T-helper 2 cell treated with Interferon-gamma antibody and Interleukin-4, amounts not matched to agents 5 μg/mL and 100 μg/mL, for 36 hours (primary cell): ENCODE measurements around the gene TMEM131.

Experiments used
- DNase-seq: peaks from one replicate; pipeline ENCODE4 v3.0.0; 2021; ENCODE audit warnings: low spot score
- H3K27ac Mint-ChIP-seq: one replicate; pipeline ENCODE4 v1.8.0; 2021; ENCODE audit warnings: mild to moderate bottlenecking, mixed read lengths
- H3K27me3 Mint-ChIP-seq: one replicate; pipeline ENCODE4 v1.8.0; 2021; ENCODE audit warnings: low read depth, mixed read lengths
- H3K36me3 Mint-ChIP-seq: one replicate; pipeline ENCODE4 v1.8.0; 2021; ENCODE audit warnings: low read depth, mixed read lengths
- H3K4me1 Mint-ChIP-seq: one replicate; pipeline ENCODE4 v1.8.0; 2021; ENCODE audit warnings: low read depth, mixed read lengths
- H3K4me3 Mint-ChIP-seq: one replicate; pipeline ENCODE4 v1.8.0; 2022; ENCODE audit warnings: mild to moderate bottlenecking, moderate library complexity, mixed read lengths
- H3K9me3 Mint-ChIP-seq: one replicate; pipeline ENCODE4 v1.8.0; 2021; ENCODE audit warnings: mixed read lengths

TMEM131 gene

GRCh38 chr2:97992836-97993825, 2.6 kb downstream of the TMEM131 start:
- Mint-ChIP-seq H3K27me3 (no peaks in the 10 kb centered on the region), H3K4me3 (peak overlapping the region; percentile 97), H3K4me1 (peaks cover 33% of the 10 kb centered on the region), H3K9me3 (peaks cover 8% of the 10 kb centered on the region), H3K36me3 (peaks cover 12% of the 10 kb centered on the region), H3K27ac (no peak overlapping the region)
- DNase-seq: no peak

DNA sequence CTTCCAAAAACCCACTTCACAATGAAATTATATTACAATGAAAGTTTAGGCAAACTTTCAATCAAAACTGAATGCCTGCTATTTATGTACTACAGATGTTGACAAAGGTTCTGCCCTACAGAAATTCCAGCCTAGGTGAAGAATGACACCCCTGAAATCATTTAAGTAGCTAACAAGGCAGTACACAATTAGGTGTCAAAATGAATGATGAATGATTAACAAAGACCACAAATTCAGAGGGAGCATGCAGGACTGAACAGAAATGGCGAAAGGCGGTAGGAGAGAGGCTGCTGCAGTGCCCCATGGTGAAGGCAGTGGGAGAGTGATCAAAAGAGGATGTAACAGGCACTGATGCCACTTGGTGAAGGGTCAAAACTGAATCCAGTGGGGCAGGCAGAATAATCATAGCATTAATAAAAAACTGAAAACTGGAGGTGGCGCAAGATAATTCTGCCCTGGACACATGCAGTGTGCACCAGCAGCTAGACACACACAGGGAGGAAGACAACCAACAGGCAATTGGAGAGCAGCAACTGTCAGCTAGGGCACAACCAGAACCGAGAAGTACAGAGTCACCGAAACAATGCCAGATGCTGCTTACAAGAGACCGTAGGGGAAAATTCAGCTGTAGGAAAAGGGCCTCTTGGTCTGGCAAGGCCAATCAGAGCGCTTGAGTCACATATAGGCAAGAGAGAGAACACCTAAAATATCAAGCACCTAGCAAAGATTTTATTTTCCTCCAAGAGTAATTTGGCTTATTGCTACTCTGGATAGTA, 4.5 kb downstream of the TMEM131 start:
- H3K4me3 Mint-ChIP-seq: no peak overlapping the region
- no peaks in the 10 kb centered on the region for H3K27me3 Mint-ChIP-seq
- no peak for DNase-seq
- H3K4me1 Mint-ChIP-seq: peaks cover 27% of the 10 kb centered on the region
- H3K27ac Mint-ChIP-seq: no peak overlapping the region
- H3K9me3 Mint-ChIP-seq: peaks cover 14% of the 10 kb centered on the region
- peaks cover 21% of the 10 kb centered on the region for H3K36me3 Mint-ChIP-seq

DNA sequence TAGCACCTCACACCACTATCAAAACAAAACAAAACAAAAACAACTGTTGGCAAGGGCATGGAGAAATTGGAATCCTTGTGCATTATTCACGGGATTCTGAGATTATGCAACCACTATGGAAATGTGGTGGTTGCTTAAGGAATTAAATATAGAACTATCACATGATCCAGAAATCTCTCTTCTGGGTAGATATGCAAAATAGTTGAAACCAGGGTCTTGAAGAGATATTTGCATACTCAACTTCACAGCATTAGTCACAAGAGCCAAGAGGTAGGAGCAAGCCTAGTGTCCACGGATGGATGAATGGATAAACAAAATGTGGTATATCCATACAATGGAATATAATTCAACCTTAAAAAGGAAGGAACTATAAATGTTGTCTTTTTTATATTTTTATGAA, 7.0 kb downstream of the TMEM131 start:
- H3K4me1 Mint-ChIP-seq: peaks cover 18% of the 10 kb centered on the region
- H3K9me3 Mint-ChIP-seq: peaks cover 18% of the 10 kb centered on the region
- H3K36me3 Mint-ChIP-seq: peaks cover 24% of the 10 kb centered on the region
- no peak for DNase-seq
- H3K4me3 Mint-ChIP-seq: no peak overlapping the region
- no peak overlapping the region for H3K27ac Mint-ChIP-seq
- H3K27me3 Mint-ChIP-seq: no peaks in the 10 kb centered on the region

DNA sequence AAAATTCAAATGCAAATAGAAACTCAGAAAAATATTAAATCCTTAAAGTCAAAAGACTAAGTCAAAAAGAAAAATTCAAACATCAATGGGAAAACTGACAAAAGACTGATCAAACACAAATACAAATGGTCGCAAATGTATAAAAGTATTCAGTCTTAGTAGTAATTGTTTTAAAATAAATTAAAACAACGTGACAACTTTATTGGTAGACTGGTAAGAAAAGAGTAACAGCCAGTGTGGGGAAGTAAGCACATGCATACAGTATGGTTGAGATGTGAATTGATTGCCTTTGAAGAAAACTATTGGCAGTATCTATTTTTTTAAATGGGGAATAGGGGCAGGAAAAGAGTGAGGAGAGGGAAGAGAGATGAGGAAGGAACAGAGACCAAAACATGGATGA, 9.8 kb downstream of the TMEM131 start:
- Mint-ChIP-seq H3K36me3 (peaks cover 26% of the 10 kb centered on the region), H3K4me3 (no peak overlapping the region), H3K27ac (no peak overlapping the region), H3K9me3 (peaks cover 18% of the 10 kb centered on the region), H3K27me3 (no peaks in the 10 kb centered on the region), H3K4me1 (peaks cover 2% of the 10 kb centered on the region)
- DNase-seq: no peak

- no peaks in the 10 kb centered on the region for H3K27me3 Mint-ChIP-seq
- DNase-seq: no peak
- peaks cover 27% of the 10 kb centered on the region for H3K9me3 Mint-ChIP-seq
- no peak overlapping the region for H3K4me3 Mint-ChIP-seq
- H3K27ac Mint-ChIP-seq: no peak overlapping the region
- peaks cover 5% of the 10 kb centered on the region for H3K4me1 Mint-ChIP-seq
- H3K36me3 Mint-ChIP-seq: peaks cover 38% of the 10 kb centered on the region
Observed at GRCh38 chr2:97983698-97984097, 12.1 kb downstream of the TMEM131 start.

DNA sequence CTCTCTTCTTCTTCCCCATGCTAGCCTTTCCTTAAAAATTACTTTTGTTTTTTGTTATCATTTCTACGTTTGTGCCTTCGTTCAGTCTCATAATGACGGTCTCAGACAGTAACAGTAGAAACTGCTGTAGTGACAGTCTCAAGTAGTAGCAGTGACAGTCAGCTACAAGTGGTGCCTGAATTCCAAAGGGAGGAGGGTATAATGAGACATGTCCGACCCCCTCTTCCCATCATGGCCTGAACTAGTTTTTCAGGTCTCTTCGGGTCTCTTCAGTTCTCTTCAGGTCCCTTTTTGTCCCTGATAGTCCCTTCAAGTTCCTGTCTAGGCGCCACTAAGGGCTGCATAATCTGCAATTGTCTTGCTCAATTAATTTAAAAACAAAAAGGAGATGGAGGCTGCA, 12.6 kb downstream of the TMEM131 start:
- Mint-ChIP-seq H3K4me3 (no peak overlapping the region), H3K27me3 (no peaks in the 10 kb centered on the region)

DNA sequence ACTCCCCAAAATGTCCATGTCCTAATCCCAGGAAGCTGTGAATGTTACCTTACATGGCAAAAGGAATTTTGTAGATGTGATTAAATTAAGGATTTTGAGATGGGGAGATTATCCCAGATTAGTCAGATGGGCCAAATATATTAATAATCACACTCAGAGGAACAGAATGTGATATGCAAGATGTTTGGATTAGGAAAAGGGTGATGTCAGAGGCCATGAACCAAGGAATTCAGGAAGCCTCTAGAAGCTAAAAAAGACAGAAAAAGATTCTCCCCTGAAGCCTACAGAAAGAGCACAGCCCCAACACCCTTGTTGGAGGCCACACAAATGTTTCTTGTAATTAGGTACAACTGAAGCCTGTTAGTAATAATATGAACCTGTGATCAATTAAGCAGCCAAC, 13.1 kb downstream of the TMEM131 start:
- Mint-ChIP-seq H3K9me3 (peaks cover 20% of the 10 kb centered on the region), H3K4me1 (peaks cover 5% of the 10 kb centered on the region)

More for the DNA sequence above, 12.6 kb downstream of the TMEM131 start:
- no peak overlapping the region for H3K27ac Mint-ChIP-seq
- no peak for DNase-seq
- peaks cover 35% of the 10 kb centered on the region for H3K36me3 Mint-ChIP-seq
- peaks cover 5% of the 10 kb centered on the region for H3K4me1 Mint-ChIP-seq
- H3K9me3 Mint-ChIP-seq: peaks cover 25% of the 10 kb centered on the region

GRCh38 chr2:97981961-97982360, 13.8 kb downstream of the TMEM131 start:
- H3K27me3 Mint-ChIP-seq: no peaks in the 10 kb centered on the region
- H3K9me3 Mint-ChIP-seq: peaks cover 19% of the 10 kb centered on the region
- DNase-seq: no peak
- peaks cover 5% of the 10 kb centered on the region for H3K4me1 Mint-ChIP-seq
- peaks cover 29% of the 10 kb centered on the region for H3K36me3 Mint-ChIP-seq
- no peak overlapping the region for H3K27ac Mint-ChIP-seq
- H3K4me3 Mint-ChIP-seq: no peak overlapping the region

More for the DNA sequence above, 13.1 kb downstream of the TMEM131 start:
- Mint-ChIP-seq H3K27me3 (no peaks in the 10 kb centered on the region), H3K27ac (no peak overlapping the region), H3K4me3 (no peak overlapping the region), H3K36me3 (peaks cover 30% of the 10 kb centered on the region)
- DNase-seq: no peak

DNA sequence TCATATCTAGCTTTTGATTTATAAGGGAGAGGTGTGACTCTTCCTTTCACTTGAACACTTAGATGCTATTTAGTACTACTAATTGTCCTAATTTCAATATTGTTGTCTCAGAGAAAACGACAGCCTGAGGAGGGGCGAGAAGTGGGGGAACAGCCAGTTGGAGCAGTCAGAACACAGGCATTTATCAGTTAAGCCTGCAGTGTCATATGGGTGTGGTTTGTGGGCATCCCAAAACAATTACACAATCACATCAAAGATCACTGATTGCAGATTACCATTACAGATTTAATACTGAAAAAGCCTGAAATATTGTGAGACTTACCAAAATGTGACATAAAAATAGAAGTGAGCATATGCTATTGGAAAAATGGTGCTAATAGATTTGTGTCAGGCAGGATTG, 15.8 kb downstream of the TMEM131 start:
- no peak overlapping the region for H3K4me3 Mint-ChIP-seq
- H3K36me3 Mint-ChIP-seq: peaks cover 29% of the 10 kb centered on the region
- no peaks in the 10 kb centered on the region for H3K27me3 Mint-ChIP-seq
- H3K9me3 Mint-ChIP-seq: peaks cover 28% of the 10 kb centered on the region
- H3K27ac Mint-ChIP-seq: no peak overlapping the region
- no peak for DNase-seq
- H3K4me1 Mint-ChIP-seq: peaks cover 5% of the 10 kb centered on the region

- H3K9me3 Mint-ChIP-seq: peaks cover 44% of the 10 kb centered on the region
- H3K4me1 Mint-ChIP-seq: peaks cover 14% of the 10 kb centered on the region
- DNase-seq: no peak
- H3K27ac Mint-ChIP-seq: no peak overlapping the region
- peaks cover 30% of the 10 kb centered on the region for H3K36me3 Mint-ChIP-seq
- no peaks in the 10 kb centered on the region for H3K27me3 Mint-ChIP-seq
- H3K4me3 Mint-ChIP-seq: no peak overlapping the region
Observed at GRCh38 chr2:97974471-97974870, 21.3 kb downstream of the TMEM131 start.

GRCh38 chr2:97970293-97971060, 25.3 kb downstream of the TMEM131 start:
- Mint-ChIP-seq H3K4me3 (no peak overlapping the region), H3K9me3 (peaks cover 27% of the 10 kb centered on the region), H3K27me3 (no peaks in the 10 kb centered on the region), H3K27ac (peak overlapping the region; percentile 48), H3K4me1 (peaks cover 35% of the 10 kb centered on the region), H3K36me3 (peaks cover 20% of the 10 kb centered on the region)
- no peak for DNase-seq

DNA sequence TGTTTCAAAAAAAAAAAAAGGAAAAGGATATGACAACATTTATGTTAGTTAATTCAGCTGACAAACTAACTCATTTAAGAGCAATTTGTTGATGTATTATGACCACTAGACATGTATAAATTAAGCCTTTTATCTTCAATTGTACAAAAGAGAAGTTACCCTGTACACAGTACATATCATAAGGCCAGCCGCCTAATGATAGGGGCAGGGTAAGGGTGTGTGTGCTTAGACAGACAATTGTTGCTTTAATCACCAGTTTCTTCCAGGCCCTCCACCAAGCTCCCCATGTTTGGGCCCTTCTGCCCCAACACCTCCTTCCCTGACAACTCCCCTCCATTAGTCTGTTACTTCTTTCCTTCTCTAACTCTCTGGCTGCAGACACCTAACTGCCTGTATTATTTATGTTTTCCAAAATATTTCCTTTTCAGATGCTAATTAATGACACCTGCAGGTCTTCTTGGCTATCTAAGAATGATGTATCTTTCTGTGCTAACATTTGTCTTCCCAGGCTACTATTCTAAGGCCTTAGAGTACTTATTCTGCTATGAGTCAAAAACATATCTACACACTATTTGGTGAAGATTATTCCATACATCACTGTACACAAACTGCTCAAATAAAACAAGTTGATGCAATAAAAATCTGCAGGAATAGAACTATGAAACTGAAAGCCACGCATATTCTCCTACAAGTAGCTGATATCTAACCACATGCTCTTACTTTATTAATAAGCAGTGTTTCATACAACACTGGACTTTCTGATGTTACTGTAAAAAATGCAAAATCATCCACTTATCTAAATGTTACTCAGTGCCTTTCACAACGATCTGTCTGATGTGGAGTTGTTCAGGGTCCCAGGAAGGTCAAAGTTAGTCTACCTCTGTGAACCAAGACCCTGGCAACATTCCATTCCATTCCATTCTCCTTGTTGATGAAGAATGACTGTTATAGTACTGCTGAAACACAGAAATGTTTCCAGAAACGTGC, 26.4 kb downstream of the TMEM131 start:
- peaks cover 38% of the 10 kb centered on the region for H3K4me1 Mint-ChIP-seq
- DNase-seq: no peak
- H3K27ac Mint-ChIP-seq: peak overlapping the region; percentile 22
- peaks cover 15% of the 10 kb centered on the region for H3K36me3 Mint-ChIP-seq
- no peak overlapping the region for H3K4me3 Mint-ChIP-seq
- H3K27me3 Mint-ChIP-seq: no peaks in the 10 kb centered on the region
- H3K9me3 Mint-ChIP-seq: peaks cover 16% of the 10 kb centered on the region
